Left renal pelvis (tissue), 4 donors: ENCODE measurements around the gene MLPH. TPM values are rescaled to one million over a fixed set of nuclear protein-coding genes. Genes with fewer than 3 reads are reported as not detected.
"Not testable (repeated sequence)": the region's sequence is repeated elsewhere in the genome, so short reads cannot be mapped to it uniquely, and the experiment has no call there.

ENCODE experiments used
- DNase-seq, 4 donors: peaks; one replicate each; pipeline ENCODE4 v3.0.0-alpha.2; 2013; ENCODE audit warnings: low read depth in 4 of 4, low spot score in 3 of 4
- polyA plus RNA-seq, 4 donors: library from polyadenylated mRNA; unstranded; fragments of 120-200 nt; gene quantifications; one replicate each; pipeline ENCODE4 v1.2.1, GENCODE V29; 2013; ENCODE audit not compliant: insufficient read length in 4 of 4

Gene MLPH
- polyA plus RNA-seq, 4 donors, result 0.94 to 6.5 (median 3.1) TPM

DNA sequence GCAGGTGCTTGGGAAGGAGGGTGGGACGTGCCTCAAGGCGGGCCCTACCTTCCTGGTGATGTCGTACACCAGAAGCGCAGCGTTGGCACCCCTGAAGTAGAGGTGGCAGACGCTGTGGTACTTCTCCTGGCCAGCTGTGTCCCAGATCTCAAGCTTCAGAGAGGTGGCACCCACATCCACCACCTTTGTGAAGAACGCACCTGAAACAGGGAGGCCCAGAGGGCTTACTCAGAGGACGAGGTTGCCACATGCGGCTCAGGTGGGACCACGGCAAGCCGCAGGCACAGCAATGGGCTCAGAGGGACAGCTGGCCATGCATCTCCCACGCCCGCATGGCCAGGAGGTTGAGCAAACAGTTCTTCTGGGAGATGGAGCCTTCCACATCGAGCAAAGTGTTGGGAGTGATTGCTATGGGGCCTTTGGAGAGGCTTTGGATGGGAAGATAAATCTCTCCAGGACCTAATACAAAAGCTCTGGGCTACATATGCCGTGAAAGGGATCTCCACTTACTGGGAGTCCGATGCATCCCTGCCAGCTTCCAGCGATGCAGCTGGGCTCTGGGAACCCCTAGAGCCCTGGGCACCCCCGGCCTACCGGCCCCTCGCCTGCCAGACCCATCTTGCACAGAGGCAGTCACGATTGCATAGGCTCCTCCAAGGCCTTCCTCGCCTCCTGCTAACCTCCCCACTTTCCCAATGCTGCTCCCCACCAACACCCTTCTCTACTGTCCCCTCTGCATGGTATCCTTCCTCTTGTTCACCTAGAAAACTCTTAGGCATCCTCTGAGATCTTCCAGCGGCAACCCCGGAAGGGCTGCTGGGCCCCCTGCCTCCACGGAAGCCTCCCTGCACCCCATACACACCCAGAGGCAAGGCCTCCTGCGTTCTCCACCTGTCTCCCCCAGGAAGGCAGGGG is 91.2 kb downstream of the MLPH start:
- DNase-seq, result no peak

DNA sequence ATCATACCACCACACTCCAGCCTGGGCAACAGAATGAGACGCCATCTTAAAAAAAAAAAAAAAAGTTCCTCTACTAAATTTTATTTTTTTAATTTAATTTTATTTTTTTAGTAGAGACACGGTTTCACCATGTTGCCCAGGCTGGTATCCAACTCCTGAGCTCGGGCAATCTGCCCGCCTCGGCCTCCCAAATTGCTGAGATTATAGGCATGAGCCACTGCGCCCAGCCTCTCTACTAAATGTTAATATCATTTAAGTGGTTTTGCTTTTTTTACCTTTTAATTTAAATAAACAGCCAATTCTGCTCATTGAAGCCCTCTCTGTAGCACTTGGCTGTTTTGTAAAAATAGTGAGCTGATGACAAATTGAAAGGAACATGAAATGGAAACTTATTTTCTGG is 94.3 kb downstream of the MLPH start:
- DNase-seq, result no peak

DNA sequence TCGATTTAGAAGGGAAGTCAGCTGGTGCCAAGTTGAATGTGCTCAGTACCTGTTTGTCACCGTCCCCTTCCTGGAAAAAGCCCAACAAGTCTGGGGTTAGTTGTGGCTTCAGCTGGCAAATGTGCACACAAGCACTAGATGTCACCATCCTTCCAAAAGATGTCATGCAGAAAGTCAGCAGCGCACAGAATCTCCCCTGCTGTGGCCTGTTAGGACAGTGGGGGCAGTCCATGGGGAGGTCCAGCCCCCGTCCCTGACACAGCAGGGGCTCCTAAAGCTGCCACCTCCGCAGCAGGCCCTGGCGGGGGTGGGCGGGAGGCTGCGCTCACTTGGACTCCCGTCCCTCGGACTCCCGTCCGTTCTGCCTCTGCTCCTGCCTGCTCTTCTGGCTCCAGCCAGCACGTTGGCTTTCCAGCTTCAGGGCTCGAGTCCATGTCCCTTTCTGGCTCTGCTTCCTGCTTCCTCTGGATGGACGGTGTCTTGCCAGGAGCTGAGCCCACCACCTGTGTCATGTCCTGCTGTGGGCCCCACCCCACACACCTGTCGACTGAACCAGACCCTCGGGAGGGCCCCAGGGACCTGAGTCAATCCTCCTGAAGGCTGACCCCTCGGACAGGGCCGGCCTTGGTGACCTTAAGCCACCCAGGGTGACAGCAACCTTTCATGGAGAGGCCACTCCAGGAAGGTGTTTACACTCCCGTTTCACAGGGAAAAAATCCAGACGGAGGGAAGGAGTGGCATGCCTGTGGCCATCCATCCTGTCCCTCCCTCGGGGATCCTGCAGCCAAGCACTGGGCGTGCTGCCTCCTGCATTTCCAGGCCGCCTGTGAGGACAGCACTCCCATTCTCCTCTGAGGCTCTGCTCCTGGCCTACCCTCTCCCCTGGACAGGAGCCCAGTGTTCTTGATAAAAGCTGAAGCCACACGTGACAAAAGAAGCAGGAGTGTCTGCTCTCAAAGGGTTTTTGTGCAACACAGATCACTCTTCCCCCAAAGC is 95.0 kb downstream of the MLPH start:
- DNase-seq, result peak in 1 of 4 donors; percentile 48

DNA sequence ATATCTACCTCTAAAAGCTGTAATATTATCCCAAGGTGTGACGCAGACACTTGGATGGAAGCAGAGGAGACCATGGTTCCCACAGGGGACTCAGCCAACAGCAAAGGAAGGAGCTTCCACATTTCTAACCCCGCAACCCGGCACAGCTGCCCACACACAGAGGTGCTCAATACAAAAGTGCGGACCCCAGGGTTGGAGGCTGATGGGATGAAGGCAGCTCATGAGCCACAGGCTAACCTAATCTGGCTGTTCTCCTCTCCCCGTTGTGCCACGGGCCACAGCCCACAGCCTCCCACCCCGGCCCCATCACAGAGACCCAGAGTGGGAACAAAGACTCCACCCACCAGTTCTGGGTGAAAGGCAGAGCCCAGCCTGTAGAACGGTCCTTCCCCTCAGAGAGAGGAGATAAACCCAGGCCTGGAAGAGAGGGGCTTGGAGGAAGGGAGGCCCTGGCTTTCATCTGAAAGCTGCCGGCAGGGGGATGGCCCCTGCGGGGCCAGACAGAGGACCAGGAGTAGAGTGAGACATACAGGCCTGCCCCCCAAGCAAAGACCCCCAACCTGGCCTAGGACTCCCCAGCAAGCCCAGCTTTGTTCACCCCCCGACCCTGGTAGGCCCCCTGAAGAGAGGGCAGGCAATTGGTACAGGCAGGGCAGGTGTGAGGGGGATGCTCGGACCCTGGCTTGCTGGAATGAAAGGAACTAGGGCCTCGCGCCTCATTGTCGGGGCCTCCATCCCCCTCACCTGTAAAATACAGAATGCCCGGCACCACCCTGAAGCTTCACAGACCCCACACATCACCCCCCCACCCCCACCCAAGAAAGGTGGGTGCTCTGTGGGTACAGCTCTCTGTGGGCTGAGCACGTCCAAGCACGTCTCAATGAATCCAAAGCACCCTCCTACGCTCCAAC is 96.6 kb downstream of the MLPH start:
- DNase-seq, result no peak

DNA sequence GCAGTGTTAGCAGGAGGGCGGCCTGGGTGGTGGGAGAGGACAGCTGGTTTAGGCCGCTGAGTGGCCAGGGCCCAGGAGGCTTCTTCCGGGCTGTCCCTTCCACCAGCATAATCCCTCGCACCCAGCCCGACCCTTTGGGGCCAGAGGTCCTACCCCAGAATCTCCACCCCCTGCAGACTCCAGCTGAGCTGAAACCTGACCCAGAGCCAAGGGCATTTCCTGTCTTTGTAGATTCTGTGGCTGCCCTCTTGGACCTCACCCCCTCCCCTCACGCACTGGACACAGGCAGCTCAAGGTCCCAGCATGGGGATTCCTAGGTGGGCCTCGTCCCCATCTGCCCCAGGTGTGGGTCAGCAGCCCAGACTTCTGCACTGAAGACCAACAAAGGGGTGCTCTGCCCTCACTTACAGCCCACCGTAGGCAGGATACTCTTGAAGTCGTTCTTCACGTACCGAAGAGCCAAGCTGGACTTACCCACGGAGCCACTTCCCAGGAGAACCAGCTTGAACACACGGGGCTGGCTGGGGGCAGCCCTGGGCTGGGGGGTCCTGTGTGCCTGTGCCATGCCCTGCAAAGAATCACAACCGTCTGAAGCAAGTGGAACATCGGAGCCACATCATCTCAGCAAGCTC is 98.7 kb downstream of the MLPH start:
- no peak for DNase-seq

DNA sequence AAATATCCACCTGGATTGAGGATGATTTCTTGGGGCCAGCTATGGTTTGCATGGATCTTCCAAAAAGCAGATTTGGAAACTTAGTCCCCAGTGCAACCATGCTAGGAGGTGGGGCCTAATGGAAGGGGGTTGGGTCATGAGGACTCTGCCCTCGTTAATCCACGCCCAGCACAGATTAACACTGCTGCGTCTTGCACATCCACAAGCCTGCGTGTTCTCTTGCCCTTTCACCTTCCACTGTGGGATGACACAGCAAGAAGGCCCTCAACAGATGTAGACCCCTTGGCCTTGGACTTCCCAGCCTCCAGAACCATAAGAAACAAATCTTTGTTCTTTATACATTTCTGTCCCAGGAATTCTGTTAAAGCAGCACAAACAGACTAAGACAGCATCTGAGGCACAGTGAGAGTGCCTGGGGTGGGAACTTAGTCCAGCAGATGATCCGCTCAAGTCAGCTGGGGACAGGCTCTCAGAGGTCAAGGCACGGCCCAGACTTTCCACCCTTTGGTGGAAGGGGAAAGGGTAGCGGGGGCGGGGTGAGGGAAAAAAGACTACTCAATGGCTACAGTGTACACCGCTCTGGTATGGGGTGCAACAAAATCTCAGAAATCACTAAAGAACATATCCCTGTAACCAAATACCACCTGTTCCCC is 101.1 kb downstream of the MLPH start:
- no peak for DNase-seq

DNA sequence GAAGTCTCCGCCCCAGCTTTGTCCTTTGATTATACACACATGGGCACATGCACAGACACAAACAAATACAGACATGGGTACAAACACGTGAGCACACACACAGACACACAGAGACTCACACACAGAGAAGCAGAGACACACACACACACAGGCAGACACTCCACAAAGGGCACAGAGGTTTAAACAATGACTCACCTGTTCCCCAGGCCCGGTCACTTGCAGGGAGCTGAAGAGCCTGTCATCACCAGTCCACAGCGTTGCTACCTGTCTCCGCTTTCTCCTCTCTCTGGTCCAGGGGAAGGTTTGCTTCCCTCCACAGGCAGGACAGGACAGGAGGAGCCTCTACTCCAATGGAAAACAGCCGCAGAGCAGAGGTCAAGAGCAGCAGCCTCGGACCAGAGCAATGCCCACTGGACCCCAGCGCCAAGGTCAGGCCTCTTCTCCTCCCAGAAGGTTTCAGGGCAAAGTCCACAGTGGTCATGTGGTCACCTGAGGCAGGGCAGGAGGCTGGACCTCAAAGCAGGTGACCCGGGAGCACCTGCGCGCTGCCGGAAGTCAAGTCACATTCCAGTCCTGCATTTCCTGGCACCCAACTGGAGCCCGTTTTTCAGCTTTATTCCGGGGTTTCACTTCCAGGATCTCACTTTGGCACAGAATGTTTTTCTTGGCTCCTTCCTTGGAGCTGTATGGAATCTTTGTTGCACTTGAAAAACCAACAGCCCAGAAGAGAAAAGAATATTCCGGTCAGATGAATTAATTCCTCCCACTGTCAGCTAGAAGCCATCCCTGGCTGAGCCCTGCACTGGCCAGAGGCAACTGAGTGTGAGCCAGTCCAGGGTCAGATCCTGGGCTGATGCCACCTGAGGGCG is 103.5 kb downstream of the MLPH start, which contains the start of gene RAB17:
Gene RAB17 (minus strand): TSS at position 463 of the 869 bp plus-strand sequence. CDS start 4,580 bp downstream, outside the sequence.
- DNase-seq, result no peak

DNA sequence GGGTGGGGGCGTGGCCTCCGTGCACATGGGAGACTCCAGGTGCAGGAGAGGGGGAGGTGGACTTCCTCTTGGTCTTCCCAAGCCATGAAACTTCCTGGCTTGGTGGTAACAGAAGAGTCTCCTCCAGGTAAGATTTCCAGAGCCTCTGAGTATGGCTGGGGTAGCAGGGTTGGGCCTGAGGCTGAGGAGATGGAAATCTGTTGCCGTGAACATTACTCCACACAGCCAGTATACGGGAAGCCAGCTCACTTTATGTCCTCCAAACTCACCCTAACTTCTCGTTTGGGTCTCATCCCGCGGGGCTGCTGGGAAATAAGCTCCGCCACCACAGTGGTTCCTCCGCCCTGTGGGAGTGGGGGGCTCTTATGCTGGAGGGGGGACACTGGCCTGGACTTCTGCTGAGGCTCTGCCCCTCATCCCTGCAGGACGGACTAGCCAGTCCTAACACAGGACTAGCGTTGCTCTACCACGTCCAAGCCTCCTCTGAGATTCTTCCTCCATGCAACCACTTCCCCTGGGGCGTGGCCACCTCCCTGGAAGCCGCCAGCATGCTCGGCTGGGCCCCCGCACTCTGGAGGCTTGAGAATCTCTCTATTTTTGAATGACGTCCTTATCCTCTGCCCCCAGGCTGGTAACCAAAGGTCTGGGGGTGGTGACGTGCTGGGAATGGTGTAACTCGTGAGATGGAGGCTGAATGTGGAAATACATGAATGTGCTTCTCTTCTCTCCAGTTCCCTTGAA is 104.3 kb downstream of the MLPH start:
- DNase-seq, result no peak

DNA sequence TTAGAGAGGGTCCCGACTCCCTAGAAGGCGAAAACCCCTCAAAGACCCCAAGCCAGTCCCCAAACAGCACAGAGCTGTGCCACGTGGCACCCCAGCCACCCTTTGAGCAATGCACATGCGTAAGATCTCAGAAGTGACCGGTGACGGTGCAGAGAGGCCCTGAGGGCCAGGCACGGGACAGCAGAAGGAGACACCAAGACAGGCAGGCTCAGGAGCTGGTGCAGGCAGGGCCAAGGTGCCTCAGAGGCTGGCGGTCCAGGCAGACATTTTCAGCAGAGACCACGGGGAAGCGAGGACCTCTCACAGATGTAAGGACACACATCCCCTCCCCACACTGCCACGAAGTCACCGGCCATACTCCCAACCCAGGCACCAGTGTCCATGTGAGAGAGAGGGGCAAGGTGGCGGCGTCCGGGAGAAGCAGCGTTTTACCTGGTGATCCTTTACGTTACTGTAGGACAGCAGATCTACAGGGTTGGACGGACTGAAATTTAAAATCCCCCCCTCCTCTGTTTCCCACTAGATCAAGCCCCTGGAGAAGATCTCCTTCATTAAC is 105.5 kb downstream of the MLPH start:
- no peak for DNase-seq

DNA sequence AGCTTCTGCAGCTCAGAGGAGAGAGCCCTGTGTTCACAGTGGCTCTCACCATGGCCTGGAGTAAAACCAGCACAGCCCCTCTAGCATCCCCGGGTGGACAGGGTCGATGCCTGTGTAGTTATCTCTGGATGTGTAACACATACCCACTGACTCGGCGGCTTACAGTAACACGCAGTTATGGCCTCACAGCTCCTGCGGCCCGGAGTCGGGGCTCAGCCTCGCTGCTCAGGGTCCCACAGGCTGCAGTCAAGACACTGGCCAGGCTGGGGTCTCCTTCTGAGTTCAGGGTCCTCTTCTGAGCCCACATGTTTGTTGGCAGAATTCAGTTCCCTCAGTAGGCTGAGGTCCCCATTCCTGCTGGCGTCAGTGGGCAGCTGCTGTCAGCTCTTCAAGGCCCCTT is 106.0 kb downstream of the MLPH start:
- DNase-seq, result no peak

DNA sequence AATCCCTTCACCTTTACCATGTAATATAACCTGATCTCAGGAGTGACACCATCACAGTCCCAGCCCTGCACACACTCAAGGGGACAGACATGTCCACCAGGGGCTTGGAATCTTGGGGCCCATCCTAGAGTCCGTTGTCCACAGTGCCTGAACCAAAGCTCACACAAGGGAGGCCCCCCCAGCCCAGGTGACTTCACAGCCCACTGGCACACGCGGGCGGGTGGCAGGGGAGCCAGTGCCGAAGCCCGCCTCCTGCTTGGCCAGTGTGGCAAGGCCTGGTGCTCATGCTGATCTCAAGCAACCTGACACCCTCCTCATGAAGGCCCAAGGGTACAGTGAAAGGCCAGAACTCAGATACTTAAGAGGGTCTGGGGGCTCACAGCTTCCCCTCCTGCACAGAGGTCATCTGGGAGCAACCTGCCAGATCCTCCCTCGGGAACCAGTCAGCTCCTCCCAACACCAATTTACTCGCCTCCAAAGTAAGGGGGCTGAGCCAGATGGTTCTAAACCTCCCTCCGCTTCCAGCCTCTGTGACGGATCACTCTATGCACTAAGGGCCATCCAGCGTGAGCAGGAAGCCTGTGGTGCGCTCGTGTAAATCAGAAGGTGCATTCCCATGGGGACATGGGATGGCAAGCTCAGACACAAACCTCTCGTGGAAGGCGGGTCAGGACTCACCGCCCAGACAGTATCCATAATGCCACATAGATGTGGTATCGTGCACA is 106.7 kb downstream of the MLPH start:
- DNase-seq, result no peak

DNA sequence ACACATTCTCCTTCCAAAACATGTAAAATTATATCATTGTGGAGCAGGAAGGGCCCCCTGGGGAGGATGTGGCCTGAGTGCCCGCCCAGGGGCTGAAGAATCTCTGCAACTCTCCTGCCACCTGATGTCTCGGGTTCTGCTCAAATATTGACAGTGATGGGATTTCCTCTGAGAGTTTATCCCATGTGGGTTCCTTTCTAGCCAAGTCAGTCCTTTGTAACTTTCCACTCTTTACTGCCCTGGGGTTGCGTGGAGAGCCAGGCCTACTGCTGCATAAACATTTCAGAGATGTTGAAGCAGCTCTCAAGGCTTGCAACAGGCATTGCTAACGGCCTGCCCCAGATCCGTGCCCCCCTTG is 107.4 kb downstream of the MLPH start:
- no peak for DNase-seq

DNA sequence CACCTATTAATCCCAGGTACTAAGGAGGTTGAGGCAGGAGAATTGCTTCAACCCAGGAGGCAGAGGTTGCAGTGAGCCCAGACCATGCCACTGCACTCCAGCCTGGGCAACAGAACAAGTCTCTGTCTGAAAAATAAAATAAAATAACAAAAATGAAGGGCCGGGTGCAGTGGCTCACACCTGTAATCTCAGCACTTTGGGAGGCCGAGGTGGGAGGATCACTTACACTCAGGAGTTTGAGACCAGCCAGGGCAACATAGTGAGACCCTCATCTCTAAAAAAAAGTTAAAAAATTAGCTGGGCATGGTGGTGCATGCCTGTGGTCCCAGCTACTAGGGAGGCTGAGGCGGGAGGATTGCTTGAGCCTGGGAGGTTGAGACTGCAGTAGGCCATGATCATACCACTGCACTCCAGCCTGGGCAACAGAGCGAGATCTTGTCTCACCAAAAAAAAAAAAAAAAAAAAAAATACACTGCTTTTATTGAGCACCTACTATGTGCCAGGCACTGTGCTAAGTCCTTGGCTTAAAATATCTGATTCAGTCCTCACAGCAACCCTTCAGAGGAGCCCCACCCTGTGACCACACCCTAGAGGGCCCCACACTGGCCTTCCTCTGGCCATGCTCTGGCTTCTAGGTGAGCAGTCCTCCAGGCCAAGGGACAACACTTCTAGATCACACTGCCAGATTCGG is 108.9 kb downstream of the MLPH start:
- DNase-seq, result not testable (repeated sequence)

DNA sequence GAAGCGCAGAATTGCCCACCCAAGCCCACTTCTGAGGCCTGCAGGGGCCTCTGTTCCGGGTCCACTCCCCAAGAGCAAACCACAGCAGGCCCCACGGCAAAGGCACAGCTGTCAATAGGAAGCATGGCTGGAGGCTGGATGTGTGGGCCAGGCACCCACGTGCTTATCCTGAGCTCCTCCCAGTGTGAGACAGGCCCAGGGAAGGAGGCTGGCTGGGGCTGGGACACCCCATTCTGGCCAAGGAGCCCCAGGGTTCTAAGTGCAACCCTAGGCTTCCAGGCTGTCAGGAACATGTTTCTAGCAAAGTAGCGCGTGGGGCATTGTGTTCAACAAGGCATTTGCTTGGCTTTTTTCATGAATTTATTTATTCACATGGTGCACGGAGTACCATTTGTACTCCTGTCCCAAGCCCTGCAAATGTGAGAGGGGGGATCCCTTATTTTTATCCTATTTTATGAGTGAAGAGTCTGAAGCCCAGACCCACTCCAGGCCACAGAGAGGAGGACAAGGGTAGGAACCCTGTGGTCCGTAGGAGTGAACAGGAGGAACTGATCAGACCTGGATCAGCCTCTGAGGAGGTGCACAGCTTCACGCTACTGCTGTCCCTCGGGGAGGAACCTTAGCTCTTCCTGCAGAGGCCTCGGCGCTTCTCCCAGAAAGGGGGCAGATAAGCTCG is 109.6 kb downstream of the MLPH start:
- DNase-seq, result no peak
